Measurements from ENCODE around the gene SLC8A1.
A peak's percentile ranks its signal among the peaks of the same experiment; 100 is the strongest.

The SLC8A1 gene

DNA sequence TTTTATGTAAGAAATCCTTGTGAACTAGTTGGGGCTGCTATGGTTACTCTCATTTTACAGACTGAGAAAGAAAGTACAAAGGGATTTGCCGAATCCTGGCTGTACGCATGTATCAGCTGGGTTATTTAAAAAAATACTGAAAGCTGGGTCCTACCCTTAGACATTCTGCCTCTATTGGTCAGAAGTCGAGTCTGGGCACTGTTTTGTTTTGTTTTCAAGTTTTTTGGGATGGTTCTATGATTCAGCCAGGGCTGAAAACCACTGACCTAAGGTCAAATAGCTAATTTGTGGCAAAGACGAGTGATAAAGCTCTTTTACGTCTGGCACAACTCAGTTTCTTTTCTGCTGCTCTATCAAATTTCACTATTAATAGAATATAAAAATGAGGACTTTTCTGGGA lies 5.9 kb upstream of the SLC8A1 start:
- FAIRE-seq, result no peak

- no peak for FAIRE-seq
Measured at GRCh38 chr2:40457366-40457765, 5.5 kb upstream of the SLC8A1 start.

DNA sequence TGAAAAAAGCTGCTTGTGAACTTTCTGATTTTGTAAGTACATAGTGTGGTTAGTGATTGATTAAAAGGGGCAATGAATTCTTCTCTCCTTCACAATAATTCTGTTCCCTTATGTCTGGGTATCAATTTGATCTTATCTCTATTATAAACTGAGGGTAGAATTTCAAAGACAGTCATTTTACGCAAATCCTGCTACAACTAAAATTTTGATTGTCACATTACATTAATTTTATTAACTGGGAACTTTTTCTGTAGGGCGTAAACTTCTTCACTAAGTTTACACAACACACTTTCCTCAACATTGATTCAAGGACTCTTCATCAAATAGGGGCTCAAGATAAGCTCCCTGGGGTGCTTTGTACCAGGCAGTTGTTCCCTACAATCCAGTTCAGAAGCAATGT lies 5.0 kb upstream of the SLC8A1 start:
- no peak for FAIRE-seq

GRCh38 chr2:40455661-40456060 lies 3.8 kb upstream of the SLC8A1 start:
- no peak for FAIRE-seq

- no peak for FAIRE-seq
Measured at GRCh38 chr2:40454321-40454720, 2.4 kb upstream of the SLC8A1 start.

DNA sequence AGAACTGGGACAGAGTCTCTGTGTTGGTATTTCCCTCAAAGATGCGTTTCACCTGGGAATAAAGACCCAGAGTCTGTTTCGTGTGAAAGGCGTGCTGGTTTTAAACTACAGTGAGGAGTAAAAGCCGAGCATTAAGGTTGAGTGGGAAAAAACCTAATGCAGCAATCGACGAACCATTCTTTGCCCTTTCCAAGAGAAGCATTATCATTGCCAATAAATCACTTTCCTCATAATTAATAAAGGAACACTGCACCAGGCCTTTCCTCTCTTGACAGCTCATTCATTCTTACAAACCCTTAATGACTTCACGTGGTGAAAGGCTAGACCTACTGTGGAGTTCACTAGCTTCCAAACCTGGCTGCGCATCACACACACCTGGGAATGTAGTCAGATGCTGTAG lies 896 bp upstream of the SLC8A1 start:
- no peak for FAIRE-seq

DNA sequence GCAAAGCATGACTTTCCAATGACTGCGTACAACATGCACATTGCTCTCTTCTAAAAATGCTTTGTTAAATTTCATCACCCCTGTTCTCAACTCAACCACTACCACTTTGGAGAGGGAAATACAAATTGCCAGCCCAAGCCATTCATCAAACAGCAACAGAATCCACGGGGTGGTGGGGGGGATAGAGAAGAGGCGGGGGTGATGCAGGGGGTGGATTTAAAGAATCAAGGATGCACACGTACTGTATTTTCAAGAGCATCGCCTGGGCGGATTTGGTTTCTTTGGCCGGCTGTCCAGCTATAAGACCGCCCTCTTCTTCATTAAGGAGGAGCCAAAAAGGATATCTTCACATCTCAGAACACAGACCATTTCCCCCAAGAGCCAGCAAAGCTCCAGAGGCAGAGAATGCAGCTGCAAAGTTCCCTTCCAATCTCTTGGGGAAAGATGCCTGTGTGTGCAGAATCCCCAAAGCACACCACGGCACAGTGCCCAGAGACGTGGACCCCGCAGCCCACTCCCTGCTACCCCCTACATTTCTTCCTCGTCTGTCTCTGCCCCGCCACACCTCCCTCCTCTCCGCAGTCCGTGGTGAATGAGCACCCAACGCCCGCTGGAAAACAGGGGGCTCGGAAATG lies 977 bp downstream of the SLC8A1 start:
- FAIRE-seq, result no peak

DNA sequence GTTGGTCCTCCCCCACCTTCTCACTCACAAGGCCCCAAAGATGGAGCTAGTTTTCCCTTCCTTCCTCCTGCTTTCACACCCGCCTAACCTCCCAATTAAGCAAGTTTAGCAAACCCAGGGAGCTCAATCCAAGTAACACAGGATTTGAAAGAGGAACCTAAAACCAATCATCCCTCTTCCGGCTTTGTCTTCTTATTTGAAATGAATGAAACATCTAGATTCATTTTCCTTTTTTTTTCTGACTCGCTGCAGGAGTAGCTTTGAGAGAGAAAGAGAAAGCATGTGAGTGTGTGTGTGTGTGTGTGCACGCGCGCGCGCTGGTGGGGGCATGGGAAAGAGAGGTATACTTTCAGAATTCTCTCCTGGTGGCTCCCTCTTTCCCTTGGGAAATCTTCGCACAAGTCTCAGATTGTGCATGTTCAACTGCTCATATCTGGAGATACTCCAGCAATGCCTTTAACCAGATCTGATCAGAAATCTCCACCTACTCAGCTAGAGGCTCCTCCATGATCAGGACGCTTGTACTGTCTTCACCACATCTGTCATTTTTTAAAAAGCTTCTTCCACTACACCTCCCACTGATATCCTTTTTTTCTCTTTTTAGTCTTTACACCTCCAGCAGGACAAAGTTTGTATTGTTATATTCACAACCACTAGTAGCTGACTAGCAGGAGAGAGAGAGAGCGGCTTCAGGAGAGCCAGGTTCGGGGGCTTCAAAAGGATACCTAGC lies 1.7 kb downstream of the SLC8A1 start:
- no peak for FAIRE-seq

- FAIRE-seq, result peak; percentile 70
Measured at GRCh38 chr2:40448476-40449079, 3.3 kb downstream of the SLC8A1 start.

GRCh38 chr2:40445467-40445866 lies 6.4 kb downstream of the SLC8A1 start:
- FAIRE-seq, result no peak

- no peak for FAIRE-seq
Measured at GRCh38 chr2:40440835-40441234, 11.1 kb downstream of the SLC8A1 start.

- FAIRE-seq, result peak; percentile 17
Measured at GRCh38 chr2:40439473-40439872, 12.4 kb downstream of the SLC8A1 start.

- FAIRE-seq, result no peak
Measured at GRCh38 chr2:40436093-40436475, 15.8 kb downstream of the SLC8A1 start.

GRCh38 chr2:40435426-40436092 lies 16.3 kb downstream of the SLC8A1 start:
- FAIRE-seq, result no peak

- FAIRE-seq, result no peak
Measured at GRCh38 chr2:40434731-40435271, 17.1 kb downstream of the SLC8A1 start.

DNA sequence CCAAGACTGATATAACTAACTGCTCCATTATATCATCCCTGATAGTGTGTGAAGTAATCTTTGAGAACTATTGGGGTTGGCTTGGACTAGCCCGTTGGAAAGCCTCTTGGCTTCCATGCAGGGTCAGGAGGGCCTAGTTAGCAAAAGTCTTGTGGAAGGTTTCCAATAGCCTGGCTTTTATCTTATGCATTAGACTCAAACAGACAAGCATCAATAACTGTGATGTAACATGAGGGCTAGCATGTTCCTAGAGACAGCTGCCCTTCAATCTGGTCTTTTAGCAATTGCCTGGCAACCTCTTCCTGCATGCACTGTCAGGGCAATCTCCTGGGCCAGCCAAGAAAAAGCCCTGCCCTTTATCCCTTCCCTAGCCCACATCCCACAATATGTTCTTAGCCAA lies 18.2 kb downstream of the SLC8A1 start:
- FAIRE-seq, result no peak

- no peak for FAIRE-seq
Measured at GRCh38 chr2:40432921-40433483, 18.9 kb downstream of the SLC8A1 start.

- no peak for FAIRE-seq
Measured at GRCh38 chr2:40431600-40431955, 20.3 kb downstream of the SLC8A1 start.

- FAIRE-seq, result peak; percentile 99
Measured at GRCh38 chr2:40430776-40431599, 20.9 kb downstream of the SLC8A1 start.

GRCh38 chr2:40428439-40428838 lies 23.5 kb downstream of the SLC8A1 start:
- no peak for FAIRE-seq

DNA sequence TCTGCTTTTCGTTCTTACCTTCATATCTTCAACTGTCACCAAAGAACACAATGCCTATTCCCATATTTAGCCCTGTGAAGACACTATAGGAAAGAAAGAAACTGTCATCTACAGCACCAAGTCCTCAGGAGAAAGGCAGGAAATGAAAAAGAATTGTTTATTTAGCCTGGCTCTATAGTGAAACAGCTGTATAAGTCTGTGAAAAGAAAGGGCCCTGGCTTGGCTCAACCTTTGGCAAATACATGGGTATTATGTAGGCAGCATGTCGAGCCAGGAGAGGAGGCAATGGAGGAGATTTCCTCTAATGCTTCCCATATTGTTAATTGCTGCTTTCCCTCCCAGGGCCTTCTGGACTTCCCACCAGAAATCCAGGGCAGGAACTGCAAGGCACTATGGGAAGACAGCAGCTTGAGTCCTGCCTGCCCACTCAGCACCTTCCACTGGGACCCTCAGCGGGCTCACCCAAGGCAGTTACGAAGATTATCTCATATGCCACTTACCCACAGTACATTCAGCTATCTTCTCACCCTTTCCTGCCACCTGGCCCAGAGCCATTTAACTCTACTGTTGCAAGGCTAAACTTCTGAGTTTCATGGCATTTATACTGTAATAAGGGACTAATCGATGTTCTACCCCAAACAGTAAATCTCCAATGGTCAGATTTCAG lies 30.1 kb downstream of the SLC8A1 start:
- FAIRE-seq, result no peak

DNA sequence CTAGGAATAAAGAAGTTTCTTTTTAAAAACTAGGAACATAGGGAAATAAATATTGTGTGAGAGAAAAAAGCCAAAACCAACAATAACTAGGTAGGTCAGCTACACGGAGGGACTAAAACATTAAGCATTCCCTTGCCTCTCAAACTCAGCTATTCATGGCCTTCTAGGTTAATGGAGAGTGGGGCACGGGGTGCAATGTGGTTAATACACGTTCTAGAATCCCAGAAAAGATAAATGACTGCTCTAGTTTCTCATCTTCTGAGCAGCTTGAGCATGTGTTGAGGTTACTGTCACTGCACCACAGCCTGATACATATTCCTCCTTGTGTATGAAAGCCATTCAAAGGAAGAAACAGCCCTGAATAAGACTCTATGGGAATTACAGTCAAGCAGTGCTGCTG lies 31.4 kb downstream of the SLC8A1 start:
- no peak for FAIRE-seq
